HS-27A (cell line): ENCODE measurements around the gene PRPH2.

Experiments
- DNase-seq: peaks from one replicate; pipeline ENCODE4 v3.0.0-alpha.2; 2012; ENCODE audit warnings: low read depth, missing footprints

PRPH2 gene, protein sequence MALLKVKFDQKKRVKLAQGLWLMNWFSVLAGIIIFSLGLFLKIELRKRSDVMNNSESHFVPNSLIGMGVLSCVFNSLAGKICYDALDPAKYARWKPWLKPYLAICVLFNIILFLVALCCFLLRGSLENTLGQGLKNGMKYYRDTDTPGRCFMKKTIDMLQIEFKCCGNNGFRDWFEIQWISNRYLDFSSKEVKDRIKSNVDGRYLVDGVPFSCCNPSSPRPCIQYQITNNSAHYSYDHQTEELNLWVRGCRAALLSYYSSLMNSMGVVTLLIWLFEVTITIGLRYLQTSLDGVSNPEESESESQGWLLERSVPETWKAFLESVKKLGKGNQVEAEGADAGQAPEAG

DNA sequence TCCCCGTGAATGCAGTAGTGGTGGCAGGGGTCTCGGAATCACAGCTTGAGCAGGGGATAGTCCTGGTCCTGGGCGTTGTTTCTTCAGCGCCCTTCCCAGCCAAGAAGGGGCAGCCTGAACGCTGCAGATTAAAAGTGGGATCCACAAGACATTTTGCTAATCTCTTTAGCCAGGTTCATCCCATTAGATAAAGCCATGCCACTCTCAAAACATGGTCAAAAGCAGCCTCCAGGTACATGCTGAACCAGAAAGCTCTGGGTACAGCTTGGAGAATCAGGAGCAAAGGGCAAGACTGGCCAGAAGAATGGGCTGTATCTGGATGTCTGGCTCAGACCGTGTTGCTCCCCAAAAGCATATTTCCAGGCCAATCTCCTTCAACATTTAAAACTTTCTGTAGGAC is at the start of gene PRPH2:
TSS of gene PRPH2 (minus strand) at position 101 of the 400 bp plus-strand sequence. CDS start 263 bp downstream, outside the sequence.
- no peak for DNase-seq

DNA sequence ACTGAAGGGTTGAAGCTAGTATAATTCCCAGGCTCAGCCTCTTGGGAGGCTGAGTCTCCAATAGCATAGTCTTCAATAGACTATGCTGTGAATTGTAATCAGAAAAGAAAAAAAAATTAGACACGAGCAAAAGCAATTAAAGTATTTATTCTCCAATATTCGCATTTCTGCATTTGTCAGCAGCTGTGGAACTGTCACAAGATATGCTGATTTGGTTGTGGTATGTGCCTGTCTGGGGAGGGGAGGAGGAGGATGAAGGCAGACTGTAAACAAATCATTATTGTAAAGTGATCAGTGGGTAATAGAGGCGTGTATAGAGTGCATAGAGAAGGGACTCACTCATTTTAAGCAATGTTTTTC is 49.3 kb upstream of the PRPH2 start:
- no peak for DNase-seq

DNA sequence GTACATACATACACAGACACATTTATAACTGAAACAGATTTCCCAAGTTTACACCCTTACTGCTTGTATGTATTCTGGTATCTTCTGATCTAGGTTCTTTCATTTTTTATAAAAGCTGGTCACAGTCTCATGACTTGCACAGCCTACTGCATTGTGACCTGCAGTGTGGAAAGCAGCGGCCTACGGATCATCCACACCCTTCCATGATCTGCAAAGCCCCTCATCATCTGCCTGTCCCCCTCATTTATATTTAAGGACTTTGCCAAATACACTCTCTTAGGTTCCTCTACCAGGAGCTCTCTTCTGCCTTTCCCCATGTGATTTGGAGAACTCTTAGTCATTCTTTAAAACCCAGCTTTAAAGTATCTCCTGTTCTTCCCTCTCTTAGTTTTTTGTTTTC is 47.4 kb upstream of the PRPH2 start:
- no peak for DNase-seq

DNA sequence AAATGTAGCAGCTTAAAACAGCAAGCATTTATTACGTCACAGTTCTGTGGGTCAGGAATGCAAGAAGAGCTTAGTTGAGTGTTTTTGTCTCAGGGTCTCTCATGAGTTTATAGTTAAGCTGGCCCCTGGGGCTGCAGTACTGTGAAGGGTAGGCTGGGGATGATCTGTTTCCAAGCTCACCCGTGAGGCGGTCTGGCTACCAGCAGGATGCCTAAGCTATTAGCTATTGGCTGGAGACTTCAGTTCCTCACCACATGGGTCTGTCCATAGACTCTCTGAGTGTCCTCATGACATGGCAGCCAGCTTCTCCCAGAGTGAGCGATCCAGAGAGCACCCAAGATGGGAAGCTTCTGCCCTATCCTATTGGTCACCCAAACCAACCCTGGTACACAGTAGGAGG is 46.7 kb upstream of the PRPH2 start:
- DNase-seq = no peak

DNA sequence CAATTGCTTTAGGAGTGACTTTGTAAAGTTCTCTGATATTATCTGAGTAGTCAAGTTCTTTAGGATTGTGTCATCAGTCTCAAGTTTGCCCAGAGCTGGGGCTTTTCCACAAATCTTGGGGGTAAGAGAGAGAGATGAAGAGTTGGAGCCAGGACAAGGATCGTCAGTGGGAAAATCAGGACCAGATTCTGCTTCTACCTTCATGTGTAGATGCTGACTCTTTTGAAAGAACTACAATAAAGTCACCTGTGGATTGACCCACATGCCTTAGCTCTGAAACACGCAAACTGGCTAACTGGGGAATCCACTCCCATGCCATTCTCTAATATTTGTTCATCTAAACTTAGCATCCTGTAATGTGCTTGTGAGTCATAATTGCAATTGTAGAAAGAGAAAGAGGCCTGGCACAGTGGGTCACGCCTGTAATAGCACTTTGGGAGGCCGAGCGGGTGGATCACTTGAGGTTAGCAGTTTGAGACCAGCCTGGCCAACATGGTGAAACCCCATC is 43.8 kb upstream of the PRPH2 start:
- DNase-seq = peak; percentile 80

DNA sequence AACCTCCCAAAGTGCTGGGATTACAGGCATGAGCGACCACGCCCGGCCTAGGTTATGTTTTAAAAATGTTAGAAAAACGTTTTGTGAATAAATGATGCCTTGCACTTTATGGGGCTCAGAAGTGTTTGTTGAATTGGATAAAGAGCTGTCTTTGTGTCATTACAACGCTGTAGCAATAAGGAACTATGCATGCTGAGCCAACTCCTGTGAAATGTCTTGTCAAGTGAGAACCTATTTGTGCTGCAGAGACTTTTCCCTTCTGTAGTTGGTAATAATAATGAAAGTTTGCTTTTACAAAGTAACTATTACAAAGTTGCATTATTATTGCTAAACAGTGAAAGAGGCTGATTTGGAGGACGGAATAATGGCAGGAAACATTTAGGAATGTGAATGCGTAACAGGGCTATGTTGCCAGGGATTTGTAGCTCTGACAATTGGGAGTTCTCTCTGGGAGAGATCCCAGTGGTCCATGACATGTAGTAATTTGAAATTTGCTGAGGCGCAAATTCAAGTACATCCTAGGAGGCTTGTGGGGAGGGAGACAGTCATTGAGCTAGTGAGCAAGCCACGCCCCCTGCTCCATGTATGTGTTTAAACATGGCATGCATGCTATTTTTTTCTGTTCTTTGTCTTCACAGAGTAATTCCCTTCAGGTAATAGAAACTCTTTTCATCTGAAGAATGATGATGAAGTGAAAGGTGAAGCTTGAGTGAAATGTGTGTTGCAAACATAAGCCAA is 42.7 kb upstream of the PRPH2 start:
- DNase-seq = no peak

DNA sequence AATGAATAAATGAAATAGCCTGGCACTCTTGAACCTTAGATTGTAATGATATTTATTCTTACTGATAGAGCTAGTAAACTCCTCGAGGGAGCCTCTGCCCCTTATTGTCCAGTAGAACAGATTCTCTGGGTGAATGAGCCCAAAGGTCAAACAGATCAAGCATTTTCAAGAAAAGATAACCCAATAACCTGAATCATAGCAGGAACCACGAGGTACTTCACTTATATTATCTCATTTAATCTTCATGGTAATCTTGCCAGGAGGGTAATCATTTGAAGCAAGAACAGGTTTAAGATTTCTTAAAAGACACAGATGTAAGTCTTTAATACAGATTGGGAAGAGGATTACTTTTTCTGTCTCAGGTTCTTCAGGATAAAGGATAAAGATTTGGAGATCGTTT is 40.6 kb upstream of the PRPH2 start:
- DNase-seq = no peak

DNA sequence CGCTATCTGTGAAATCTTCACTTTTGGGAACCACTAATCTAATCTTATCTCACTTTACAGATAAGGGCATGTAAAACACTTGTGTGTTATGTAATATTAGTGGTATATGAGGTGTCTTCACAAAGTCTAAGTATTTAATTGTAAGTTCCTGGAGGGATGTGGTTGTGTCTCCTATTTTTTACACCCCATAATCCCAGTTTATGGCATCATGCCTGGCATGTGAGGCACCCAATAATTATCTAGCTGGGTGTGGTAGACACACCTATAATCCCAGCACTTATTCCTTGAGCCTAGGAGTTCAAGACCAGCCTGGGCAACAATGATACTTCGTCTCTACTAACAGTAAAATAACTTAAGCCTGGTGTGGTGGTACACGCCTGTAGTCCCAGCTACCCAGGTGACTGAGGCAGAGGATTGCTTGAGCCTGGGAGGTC is 40.0 kb upstream of the PRPH2 start:
- DNase-seq = no peak

DNA sequence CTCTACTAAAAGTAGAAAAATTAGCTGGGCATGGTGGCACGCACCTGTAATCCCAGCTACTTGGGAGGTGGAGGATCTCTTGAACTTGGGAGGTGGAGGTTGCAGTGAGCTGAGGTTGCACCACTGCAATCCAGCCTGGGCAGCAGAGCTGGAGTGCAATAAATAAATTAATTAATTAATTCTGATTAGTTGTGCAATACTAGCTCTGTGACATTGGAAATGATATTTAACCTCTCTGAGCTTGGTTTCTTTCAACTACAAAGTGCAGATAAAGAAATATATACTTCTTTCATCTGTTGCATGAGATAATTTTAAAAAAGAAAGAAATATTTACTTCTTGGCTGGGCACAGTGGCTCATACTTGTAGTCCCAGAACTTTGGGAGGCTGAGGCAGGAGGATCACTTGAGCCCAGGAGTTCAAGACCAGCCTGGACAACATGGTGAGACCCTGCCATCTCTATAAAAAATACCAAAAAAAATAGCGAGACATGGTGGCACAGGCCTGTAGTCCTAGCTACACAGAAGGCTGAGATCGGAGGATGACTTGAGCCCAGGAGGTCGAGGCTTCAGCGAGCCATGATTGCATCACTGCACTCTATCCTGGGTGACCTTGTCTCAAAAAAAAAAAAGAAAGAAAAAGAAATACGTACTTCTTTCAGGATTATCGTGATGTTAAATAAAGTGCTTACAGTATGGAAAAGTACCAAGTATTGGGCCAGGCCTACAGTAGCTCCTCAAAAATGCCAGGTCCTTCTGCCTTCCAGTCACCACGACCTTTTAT is 39.1 kb upstream of the PRPH2 start:
- DNase-seq = no peak

DNA sequence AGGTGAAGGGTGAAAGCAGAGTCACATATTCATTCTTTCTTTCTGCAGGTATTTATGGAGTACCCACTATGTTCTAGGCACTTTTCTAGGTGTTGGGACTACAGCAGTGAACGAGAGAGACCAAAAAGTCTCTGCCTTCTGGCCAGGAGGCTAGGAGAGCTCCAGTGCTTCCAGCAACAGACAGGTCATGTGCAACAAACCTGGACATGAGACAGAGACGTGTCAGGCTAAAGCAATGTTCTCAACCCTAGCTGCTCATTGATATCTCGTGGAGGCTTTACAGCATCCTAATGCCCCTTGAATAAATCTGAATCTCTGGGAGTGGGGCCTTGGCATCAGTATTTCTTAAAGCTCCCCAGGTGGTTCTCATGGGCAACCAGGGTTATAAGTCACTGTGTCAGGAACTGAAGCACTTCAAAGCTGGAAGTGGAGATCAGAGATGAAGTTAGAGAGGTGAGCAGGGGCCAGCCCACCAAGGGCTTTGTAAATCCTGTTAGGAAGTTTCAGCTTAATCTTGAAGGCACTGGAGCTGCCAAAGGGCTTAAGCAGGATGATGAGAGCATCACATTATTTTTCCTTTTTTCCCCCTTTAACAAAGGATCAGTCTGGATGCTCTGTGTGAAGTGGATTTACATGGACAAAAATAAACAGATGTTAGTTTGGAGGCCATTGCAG is 36.5 kb upstream of the PRPH2 start:
- DNase-seq = no peak

DNA sequence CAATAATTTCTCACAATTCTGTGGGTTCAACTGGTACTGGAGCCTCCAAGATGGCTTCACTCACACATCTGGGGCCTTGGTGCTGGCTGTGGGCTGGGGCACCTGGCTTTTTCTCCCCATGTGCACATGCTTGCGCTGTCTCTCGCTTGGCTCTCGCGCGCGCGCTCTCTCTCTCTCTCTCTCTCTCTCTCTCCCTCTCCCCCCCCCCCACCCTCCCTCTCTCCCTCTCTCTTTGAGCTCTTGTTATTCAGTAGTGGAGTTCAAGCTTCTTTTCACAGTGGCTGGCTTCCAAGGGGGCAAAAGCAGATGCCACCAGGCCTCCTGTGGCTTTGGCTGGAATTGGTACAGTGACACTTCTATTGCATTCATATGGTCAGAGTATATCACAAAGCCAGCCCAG is 34.3 kb upstream of the PRPH2 start:
- DNase-seq = no peak

DNA sequence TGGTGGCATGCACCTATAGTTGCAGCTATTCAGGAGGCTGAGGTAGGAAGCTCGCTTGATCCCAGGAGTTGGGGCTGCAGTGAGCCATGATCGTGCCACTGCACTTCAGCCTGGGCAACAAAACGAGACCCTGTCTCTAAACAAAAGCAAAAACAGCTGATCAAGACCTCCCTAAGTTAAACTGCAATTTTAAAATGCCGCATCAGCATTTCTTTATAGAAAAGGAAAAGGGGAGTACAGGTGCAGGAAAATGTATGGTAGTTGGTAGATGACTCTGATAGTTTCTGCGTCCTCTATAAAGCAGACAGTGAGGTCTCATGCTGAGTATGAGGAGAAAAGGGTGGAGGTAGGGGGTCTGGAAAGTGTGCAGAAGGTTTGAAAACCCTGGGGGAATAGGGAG is 32.4 kb upstream of the PRPH2 start:
- DNase-seq = no peak

DNA sequence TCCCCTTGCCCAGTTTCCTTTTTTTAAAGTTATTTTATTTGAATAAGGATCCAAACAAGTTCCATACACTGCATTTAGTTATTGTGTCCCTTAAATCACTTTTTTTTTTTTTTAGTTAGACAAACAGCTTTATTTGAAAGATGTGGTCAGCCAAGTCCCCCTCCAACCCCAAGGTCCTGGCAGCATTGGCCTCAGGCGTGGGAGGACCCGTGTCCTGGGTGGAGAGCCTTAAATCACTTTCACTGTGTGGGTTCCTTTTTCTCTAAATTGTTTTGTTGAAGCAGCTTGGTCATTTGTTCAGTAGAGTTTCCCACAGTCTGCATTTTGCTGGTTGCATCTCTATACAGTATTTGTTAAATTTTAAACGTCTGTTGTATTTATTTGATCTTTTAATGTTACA is 28.7 kb upstream of the PRPH2 start:
- no peak for DNase-seq

DNA sequence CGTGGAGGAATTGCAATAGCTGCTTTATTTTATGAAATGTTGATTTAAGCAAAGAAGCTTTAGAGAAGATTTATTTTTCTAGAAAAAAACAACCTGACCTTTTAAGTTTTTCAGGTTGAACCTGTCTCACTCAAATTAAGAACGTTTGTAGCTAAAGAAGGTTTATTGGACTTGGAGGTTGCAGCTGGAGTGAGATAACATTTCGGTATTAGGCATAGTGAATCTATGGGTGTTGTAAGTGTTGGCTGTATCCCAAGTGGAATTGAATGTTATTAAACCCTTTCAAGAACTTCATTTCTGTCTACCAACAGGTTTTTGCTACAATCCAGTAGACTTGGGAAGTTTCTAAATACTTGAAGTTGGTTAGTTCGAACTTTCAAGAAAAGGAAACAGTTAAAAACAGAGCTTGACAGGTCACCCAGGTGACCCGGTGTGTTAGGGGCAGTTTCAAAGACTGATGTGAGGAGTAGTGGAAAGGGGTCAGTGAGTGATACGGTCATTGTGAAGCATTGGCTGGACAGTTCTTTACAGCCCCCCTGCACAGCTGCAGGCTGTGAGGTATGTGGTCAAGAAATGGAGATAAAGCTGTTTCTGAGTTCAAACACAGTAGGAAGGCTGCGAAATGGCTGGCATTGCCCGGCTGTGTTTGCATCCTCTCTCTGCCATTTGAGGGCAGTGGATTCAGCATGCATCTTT is 26.0 kb upstream of the PRPH2 start:
- no peak for DNase-seq

DNA sequence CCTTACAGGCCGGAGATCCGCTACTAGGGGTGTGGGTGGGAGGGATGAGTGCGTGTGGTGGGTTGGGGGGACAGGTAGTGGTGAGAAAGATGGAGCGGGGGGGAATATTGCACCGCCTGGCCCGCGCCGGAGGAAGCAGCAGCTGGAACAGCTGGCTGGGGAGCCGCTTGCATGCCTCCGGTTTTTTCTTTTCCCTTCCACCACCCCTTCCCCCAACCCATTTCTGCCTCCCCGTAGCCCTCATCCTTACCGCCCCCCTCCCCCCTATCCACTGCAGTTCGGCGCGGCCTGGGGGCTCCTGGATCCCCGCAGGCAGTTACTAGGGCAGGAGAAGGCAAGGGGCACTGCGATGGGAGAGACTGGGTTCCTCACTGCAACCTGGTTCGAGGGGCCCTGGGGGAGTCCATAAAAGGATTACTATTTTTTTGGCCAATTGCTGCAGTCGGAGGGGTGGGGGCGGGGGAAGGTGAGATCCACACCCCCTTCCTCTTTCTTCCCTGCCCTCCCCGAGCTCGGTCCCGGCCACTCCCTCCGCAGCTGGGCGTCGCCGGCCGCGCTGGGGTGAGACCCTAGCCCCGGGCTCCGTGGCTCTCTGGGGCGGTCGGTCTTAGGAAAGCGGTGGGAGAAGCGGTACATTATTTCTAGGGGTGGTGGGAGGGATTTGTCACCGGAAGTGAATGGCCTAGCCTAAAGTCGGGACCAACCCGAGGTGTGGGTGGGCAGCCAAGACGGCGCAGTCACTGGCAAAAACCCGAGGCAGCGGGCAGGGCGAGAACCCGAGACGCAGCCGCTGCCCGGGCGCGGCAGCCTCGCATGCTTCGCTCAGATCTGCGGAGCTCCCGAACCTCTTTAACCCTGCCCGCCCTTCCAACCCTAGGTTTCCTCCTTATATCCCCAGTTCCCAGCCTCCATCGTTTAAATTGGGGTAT is 24.3 kb upstream of the PRPH2 start:
- peak; percentile 90 for DNase-seq

DNA sequence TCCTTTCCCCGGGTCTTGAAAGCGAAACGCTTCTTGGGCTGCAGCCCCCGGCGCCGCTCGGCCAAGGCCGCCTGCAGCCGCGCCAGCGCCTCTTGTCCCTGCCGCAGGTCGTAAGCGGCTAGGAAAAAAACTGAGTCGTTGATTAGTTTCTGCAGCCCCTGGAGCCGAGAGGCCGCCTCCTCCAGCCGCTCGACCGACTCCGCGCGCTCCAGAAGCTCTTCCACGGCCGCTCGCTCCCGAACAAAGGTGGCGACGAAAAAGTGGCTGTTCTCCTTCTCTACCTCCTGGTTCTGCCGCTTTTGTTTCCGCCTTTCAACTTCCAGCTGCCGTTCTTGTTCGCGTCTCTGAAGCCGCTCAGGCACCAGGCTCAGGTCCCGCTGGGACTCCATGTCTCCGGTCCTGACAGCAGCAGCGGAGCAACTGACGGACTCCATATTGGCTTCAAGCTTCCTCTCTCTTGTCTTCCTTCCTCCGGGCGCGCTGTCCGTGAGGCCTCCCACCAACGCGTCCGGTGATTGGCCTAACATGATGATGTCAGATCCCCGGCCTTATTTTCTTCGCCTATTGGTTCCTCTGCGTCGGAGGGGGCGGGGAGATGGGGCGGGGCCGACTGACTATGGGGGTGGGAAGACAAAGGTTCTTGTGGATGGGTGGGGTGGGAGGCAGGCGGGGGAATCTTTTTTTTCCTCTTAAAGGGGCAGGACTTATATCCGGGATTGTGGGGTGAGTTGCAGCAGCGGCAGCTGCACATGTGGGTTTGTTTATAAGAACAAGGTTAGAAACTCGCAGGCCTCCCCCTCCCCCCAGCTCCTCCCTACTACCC is 23.5 kb upstream of the PRPH2 start, which contains the start of gene TBCC:
TSS of gene TBCC (minus strand) at position 464 of the 823 bp plus-strand sequence. CDS start at position 434, 30 bp downstream.
- peak; percentile 94 for DNase-seq

DNA sequence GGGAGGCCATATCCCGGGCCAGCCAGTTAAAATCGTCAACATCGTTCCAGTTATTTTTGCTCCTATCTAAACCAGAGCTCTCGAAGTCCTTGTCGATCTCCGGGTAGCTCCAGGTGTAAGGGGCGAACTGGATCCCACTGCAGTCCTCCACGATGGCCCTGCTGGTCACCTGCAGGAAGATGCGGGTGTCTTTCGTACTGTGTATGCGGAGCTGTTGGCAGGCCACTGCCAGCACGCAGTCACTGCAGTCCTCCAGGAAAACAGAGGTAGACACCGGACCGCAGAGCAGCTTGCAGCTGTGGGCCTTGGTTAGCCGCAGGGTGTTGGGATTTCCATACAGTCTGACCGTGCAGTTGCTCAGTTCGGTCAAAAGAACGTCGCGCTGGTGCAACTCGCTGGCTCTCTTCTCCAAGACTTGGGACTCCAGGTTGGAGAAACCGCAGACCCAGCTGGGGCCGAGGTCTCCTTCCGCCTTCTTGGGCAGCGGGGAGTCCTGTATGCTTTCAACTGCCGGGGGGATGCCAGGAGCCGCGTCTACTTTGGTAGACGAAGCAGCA is 22.8 kb upstream of the PRPH2 start:
- no peak for DNase-seq

DNA sequence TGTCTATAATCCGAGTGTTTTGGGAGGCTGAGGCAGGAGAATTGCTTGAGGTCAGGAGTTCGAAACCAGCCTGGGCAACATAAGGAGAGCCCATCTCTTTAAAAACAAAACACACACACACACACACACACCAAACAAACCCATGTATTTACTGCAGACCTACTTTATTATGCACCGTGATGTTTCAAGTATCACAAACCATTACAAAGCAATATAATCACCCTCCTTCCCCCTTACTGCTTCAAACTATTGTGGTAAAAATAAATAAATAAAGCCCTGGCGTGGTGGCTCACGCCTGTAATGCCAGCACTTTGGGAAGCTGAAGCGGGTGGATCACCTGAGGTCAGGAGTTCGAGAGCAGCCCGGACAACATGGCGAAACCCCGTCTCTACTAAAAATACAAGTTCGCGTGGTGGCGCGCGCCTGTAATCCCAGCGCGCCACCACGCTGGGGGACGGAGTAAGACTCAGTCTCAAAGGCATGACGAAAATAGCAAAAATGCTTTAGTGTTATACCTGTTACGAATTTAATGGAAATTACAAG is 22.0 kb upstream of the PRPH2 start:
- DNase-seq = no peak
